K562 (cell line): ENCODE data around the gene ATP13A4. TPM values are rescaled to one million over a fixed set of nuclear protein-coding genes. Genes with fewer than 3 reads are reported as not detected.

ENCODE experiments used
- ATAC-seq: fragments of 200-7000 bp; cut with Tn5 transposase; 3 replicates; pipeline ENCODE4 v1.9.1; 2020; ENCODE audit warnings: moderate library complexity
- BruUV-seq: library from RNA; stranded (reverse); fragments of 400-500 nt; replicated peaks from 2 replicates; lab custom pipeline; 2021; lab: Mats Ljungman, UMichigan
- CTCF ChIA-PET: fragments of 300-600 bp; formaldehyde crosslinking; extraction: SDS; loops from one replicate; lab custom pipeline; 2021; ENCODE audit warnings: low intra/inter-chr PET ratio; lab: Yijun Ruan, JAX
- POLR2A ChIA-PET: fragments of 300-600, 350-650 bp; sonication (Branson Sonifier 250); formaldehyde crosslinking; extraction: SDS; loops from one replicate; lab custom pipeline; 2021; ENCODE audit warnings: antibody characterized with exemption, inconsistent platforms; lab: Yijun Ruan, JAX
- DNase-seq, 4 experiments: peaks; one replicate each; pipeline versions ENCODE4 v3.0.0 to v3.0.0-alpha.2; 2011 to 2018; ENCODE audit warnings: low spot score in 3 of 4, mixed read lengths in 3 of 4; ENCODE audit errors: extremely low read depth in 1 of 4
- FAIRE-seq: peaks from 2 replicates; lab custom pipeline; 2011; peaks lifted over from hg19 to GRCh38; lab: Jason Lieb, UNC
- H2AFZ ChIP-seq: 2 replicates; pipeline ENCODE4 v1.6.0; 2011; ENCODE audit warnings: low read depth, low read length, control low read depth, inconsistent platforms
- H3K27ac ChIP-seq: fragments of 200-600 bp; 3 replicates; pipeline ENCODE4 v1.8.0; 2011; ENCODE audit warnings: low read depth, mild to moderate bottlenecking, control low read depth, inconsistent platforms, low read length, moderate library complexity, mixed read lengths; ENCODE audit errors: extremely low read depth
- H3K27me3 ChIP-seq, 2 experiments: fragments of 300-600 bp in 1 of 2; 2 replicates in 1 of 2; 3 replicates in 1 of 2; pipeline versions ENCODE4 v1.6.0 to v1.8.0; 2011; ENCODE audit warnings: inconsistent platforms in 2 of 2, low read length in 2 of 2, mild to moderate bottlenecking in 1 of 2, mixed read lengths in 1 of 2, moderate library complexity in 1 of 2; ENCODE audit not compliant: control insufficient read depth in 2 of 2, insufficient read depth in 2 of 2
- H3K36me3 ChIP-seq: fragments of 300-600 bp; 3 replicates; pipeline ENCODE4 v1.8.0; 2011; ENCODE audit warnings: mild to moderate bottlenecking, low read length, inconsistent platforms; ENCODE audit not compliant: control insufficient read depth, insufficient read depth
- H3K4me1 ChIP-seq, 2 experiments: fragments of 200-600 bp in 1 of 2; replicated peaks in 1 of 2; 2 replicates in 1 of 2; 3 replicates in 1 of 2; pipeline versions ENCODE4 v1.5.1 to v1.8.0; 2011; ENCODE audit warnings: inconsistent platforms in 2 of 2, low read length in 2 of 2, mild to moderate bottlenecking in 1 of 2, mixed read lengths in 1 of 2, moderate library complexity in 1 of 2; ENCODE audit not compliant: control insufficient read depth in 2 of 2, insufficient read depth in 2 of 2
- H3K4me2 ChIP-seq: 2 replicates; pipeline ENCODE4 v1.6.1; 2011; ENCODE audit warnings: low read length, control low read depth, inconsistent platforms, mixed read lengths; ENCODE audit not compliant: insufficient read depth
- H3K4me3 ChIP-seq: fragments of 200-600 bp; sonication (generic), shearing (Covaris generic); 2 replicates; pipeline ENCODE4 v1.5.1; 2016; ENCODE audit warnings: control low read depth, inconsistent platforms
- H3K79me2 ChIP-seq: fragments of 200-600 bp; 3 replicates; pipeline ENCODE4 v1.8.0; 2011; ENCODE audit warnings: low read length, inconsistent platforms; ENCODE audit not compliant: control insufficient read depth, insufficient read depth
- H3K9ac ChIP-seq, 2 experiments: 2 replicates each; pipeline versions ENCODE4 v1.6.0 to v1.6.1; 2011; ENCODE audit warnings: low read depth in 2 of 2, low read length in 2 of 2, control low read depth in 1 of 2, inconsistent platforms in 1 of 2, mild to moderate bottlenecking in 1 of 2, mixed read lengths in 1 of 2; ENCODE audit not compliant: insufficient read depth in 1 of 2
- H3K9me1 ChIP-seq: one replicate; pipeline ENCODE4 v1.6.0; 2011; ENCODE audit warnings: inconsistent platforms, mild to moderate bottlenecking, low read length, moderate library complexity; ENCODE audit not compliant: control insufficient read depth, insufficient read depth
- H3K9me3 ChIP-seq: replicated peaks from 2 replicates; pipeline ENCODE4 v1.5.1; 2011; ENCODE audit warnings: low read depth, low read length, inconsistent platforms; ENCODE audit not compliant: control insufficient read depth, insufficient read depth
- H4K20me1 ChIP-seq: replicated peaks from 2 replicates; pipeline ENCODE4 v1.6.1; 2011; ENCODE audit warnings: low read length, inconsistent platforms, mixed read lengths; ENCODE audit not compliant: control insufficient read depth, insufficient read depth
- REST ChIP-seq, 2 experiments: fragments of 450-650 bp; formaldehyde crosslinking in 1 of 2; IDR thresholded peaks; 2 replicates each; pipeline versions ENCODE4 v1.4.0 to v1.6.1; 2014 to 2020; ENCODE audit warnings: mild to moderate bottlenecking in 2 of 2, borderline replicate concordance in 1 of 2, low read depth in 1 of 2
- RNF219 ChIP-seq: fragments of 250-450 bp; sonication (Bioruptor Pico); IDR thresholded peaks from 2 replicates; pipeline ENCODE4 v1.5.0; 2022; ENCODE audit warnings: mild to moderate bottlenecking
- ZNF232 ChIP-seq: sonication (generic); formaldehyde crosslinking; IDR thresholded peaks from 2 replicates; pipeline ENCODE4 v1.8.0; 2022; ENCODE audit warnings: mild to moderate bottlenecking, missing genetic modification reagents
- WGBS: fragments of 100-300 bp; shearing (Covaris generic); methylation state at CpG from one replicate; pipeline ENCODE4 v1.1.6; 2016; ENCODE audit warnings: low coverage, mixed read lengths; ENCODE audit not compliant: insufficient coverage; ENCODE audit errors: missing lambda C conversion rate; 5-methylcytosine and 5-hydroxymethylcytosine counted together
- in situ Hi-C: fragments of 300-500 bp; cut with MboI; formaldehyde crosslinking; loops from 4 replicates; pipeline ENCODE4 v1.15.0; 2018; ENCODE audit warnings: inconsistent platforms, mixed read lengths
- intact Hi-C: fragments of 100-400 bp; cut with micrococcal nuclease; formaldehyde crosslinking; loops from 2 replicates; pipeline ENCODE4 v1.14.2; 2022
- polyA plus RNA-seq, 8 experiments: library from polyadenylated mRNA; depleted of rRNA in 4 of 8; stranded (reverse) in 5 of 8; unstranded in 3 of 8; fragments of >200 nt; fragmentation: Nextera tagmentation in 2 of 8; fragmentation: Illumina TruSeq in 1 of 8; extraction: Ambion mirVana in 2 of 8; extraction: Trizol in 1 of 8; gene quantifications; 2 replicates each; pipeline versions ENCODE4 v1.2.1 to v1.2.3, GENCODE V29; 2011 to 2014; ENCODE audit warnings: inconsistent platforms in 1 of 8, missing spikeins in 1 of 8
- total RNA-seq, 7 experiments: library from RNA; depleted of rRNA in 6 of 7; stranded (reverse); fragments of >200 nt in 6 of 7; fragmentation: Illumina TruSeq in 2 of 7; extraction: Trizol in 2 of 7; gene quantifications; 2 replicates each; pipeline versions ENCODE4 v1.2.1 to v1.2.3, GENCODE V29; 2011 to 2021; ENCODE audit warnings: low replicate concordance in 1 of 7

ATP13A4 gene
- total and polyA plus RNA-seq, 9 of the 15 experiments (the other 6 are each of a cell fraction or from before 2014, with no cell fraction given): 0.03 to 0.14 (median 0.07) TPM; not detected in 6

GRCh38 chr3:193354423-193354822 lies 200.3 kb downstream of the ATP13A4 start:
- H4K20me1 ChIP-seq: no peaks in the 10 kb centered on the region
- H3K9ac ChIP-seq: no peak overlapping the region
- H3K9me1 ChIP-seq: no peaks in the 10 kb centered on the region
- DNase-seq (no peak), FAIRE-seq (no peak), ATAC-seq (no peak)
- POLR2A ChIA-PET: no interaction called here
- CTCF ChIA-PET: no interaction called here
- no peak overlapping the region for H3K27ac ChIP-seq
- WGBS: under 1% methylated on average over 5 of the region's 5 CpGs
- no peaks in the 10 kb centered on the region for H3K79me2 ChIP-seq
- intact Hi-C loops (loop anchor here (5.0 kb wide), 1 partner anchor 93 kb away; no protein-coding TSS in a partner anchor), in situ Hi-C loops (no loop called here)
- no TSS peak for BruUV-seq
- TF ChIP-seq REST (IDR thresholded peaks at IDR 0.05; ENCODE audit: borderline replicate concordance) (peak; percentile 35; the same call in 1 of the 2 replicates), REST (CRISPR knock-in tag; IDR thresholded peaks at IDR 0.05; ENCODE audit: low read depth) (no peak), RNF219 (CRISPR knock-in tag) (no peak), ZNF232 (CRISPR knock-in tag) (no peak)
- no peak overlapping the region for H3K4me2 ChIP-seq
- H3K27me3 ChIP-seq: no peaks in the 10 kb centered on the region; a peak in 1 of 5 replicates
- H3K36me3 ChIP-seq: no peaks in the 10 kb centered on the region
- H2AFZ ChIP-seq: no peak overlapping the region
- H3K4me1 ChIP-seq: no peaks in the 10 kb centered on the region
- H3K9me3 ChIP-seq: no peaks in the 10 kb centered on the region
- no peak overlapping the region for H3K4me3 ChIP-seq
